OCI-M2 (cell line): ENCODE data around the gene ZNF385C.

Experiments used
- DNase-seq: peaks from one replicate; lab custom pipeline; 2025; ENCODE audit not compliant: unreplicated experiment; lab: John Stamatoyannopoulos, UW

The ZNF385C gene

DNA sequence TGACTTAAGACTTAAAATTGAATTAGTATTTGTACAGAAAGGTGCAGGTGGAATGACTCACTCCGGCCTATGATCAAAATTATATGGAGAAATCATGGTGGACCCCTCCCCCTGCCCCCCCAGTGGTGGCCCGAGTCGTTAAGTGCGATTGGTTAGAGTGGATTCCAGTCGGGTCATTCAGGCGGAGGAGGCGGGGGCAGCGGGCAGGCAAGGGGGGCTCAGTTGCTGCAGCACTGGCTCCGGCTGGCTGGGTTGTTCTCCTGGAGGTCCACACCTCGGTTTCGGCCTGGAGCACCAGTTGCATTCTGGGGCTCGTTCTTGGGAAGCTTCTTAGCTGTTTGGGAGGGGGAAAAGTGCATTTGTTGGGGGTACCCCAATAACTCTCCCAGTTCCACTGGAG, 27.3 kb upstream of the ZNF385C start:
- DNase-seq: no peak

DNA sequence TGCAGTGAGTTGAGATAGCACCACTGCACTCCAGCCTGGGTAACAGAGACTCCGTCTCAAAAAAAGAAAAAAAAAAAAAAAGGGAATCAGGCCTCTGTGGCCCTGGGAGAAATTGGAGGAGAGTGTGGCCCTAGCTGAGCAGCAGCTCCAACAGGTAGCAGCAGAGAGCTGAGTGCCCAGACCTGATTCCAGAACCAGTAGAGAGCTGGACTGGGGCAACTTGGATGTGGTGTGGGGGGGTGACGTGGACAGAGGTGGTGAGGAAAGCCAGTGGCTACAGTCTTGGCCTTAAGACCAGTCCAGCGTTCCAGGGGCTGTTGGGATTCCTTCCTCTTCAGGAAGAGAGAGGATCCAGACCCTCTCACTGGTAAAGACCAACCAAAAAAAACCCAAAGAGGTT, 26.0 kb upstream of the ZNF385C start:
- DNase-seq: no peak

DNA sequence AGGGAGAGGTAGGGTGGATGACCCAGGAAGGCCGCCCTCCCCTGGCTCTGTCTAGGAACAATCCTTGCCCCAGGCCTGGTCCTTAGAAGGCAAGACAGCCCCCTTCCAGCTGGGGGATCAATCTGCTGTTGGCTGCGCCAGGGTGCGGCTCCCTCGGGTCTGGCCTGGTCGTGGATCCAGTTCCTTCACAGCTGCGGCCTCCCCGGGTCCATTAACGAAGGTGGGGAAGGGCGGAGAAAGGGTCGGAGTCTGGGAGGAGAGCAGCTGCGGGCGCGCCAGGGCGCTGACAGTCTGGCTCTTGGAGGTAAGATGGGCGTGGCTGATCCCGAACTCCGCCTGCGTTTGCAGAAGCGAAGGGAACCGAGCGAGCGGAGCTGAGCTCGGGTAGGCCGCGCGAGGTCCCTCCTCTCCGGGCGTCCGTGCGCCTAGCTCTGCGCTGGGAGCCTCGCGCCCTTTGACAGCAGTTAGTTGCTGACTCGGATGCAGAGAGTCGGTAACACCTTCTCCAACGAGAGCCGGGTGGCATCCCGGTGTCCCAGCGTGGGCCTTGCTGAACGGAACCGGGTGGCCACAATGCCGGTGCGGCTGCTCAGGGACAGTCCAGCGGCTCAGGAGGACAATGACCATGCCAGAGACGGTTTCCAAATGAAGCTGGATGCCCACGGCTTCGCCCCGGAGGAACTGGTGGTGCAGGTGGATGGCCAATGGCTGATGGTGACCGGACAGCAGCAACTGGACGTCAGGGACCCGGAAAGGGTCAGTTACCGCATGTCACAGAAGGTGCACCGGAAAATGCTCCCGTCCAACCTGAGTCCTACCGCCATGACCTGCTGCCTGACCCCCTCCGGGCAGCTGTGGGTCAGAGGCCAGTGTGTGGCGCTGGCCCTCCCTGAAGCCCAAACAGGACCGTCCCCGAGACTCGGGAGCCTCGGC, 24.4 kb upstream of the ZNF385C start, which contains the start of gene HSPB9:
Gene HSPB9 (plus strand): TSS at position 434 of the 933 bp plus-strand sequence. CDS start 47 bp downstream, at position 481.
- DNase-seq: no peak

DNA sequence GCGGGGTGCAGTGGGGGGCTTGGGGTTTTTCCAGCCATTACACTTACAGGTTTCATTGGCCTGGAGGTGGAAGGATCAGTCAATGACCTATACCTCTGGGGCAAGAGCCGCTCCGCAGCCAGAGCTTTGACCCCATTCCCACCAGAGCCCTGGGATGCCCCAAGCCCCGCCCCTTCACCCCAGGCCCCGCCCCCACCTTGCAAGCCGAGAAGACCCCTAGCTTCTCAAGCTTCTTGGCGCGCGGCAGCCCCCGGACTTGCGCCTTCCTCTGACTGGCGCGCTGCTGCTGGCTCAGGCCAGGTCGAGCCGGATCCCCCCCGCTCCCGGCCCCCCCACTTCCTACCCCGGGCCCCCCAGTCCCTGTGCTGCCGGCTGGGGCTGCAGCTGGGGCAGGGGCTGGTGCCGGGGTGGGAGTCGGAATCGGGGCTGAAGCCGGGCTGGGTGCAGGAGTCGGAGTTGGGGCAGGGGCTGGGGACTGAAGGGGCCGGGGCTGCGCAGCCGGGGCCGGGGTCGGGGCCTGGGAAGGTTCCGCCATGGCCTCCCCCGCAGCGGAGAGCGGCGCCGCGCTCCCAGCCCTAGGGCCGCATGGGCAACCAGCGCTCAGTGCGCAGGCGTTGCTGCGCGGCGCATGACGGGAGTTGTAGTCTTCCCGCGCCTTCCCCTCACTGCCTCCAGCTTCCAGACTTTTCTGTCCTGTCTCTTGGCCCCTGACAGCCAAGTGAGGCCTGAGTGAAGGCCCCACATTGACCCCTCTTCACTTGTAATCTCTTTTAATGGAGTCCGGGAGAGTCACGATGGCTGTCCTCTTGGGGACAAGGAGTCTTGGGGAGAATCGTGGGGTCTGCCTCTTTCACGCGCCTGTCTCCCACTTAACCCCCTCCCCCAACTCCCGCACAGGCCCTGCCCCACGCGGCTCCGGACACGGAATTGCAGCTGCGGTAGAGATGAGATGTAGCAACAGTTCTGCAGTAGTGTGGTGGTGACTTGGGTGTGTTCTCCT, 22.8 kb upstream of the ZNF385C start, which contains the start of gene KAT2A:
Gene KAT2A (minus strand): TSS at position 598 of the 1,000 bp plus-strand sequence. CDS start 63 bp downstream, at position 535.
- peak; percentile 59 for DNase-seq

DNA sequence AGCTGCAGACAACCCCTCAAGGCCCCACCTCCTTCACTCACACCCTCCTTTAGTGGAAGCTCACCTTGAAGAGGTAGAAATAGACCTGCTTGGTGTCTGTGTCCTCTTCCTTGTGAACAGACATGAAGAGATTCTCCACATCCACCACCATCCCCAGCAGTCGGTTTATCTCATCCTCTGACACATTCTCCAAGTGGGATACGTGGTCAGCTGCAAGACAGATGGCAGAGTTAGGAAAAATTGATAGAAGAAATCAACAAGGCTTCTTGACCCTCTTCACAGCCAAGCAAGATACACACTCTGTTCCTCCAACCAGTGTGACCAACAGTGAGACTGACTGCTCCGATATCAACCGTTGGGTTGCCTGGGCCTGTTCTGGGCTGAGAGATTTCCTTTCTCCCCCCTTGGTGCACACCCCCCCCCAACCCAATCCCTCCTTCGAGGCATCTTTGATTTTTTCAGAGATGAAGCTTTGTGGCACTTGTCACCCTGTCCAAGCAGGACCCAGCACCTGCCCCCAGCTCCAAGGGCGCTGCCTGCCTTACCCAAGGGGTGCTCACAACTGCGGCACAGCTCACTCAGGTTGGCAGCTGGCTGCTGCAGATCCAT, 22.0 kb upstream of the ZNF385C start:
- no peak for DNase-seq

DNA sequence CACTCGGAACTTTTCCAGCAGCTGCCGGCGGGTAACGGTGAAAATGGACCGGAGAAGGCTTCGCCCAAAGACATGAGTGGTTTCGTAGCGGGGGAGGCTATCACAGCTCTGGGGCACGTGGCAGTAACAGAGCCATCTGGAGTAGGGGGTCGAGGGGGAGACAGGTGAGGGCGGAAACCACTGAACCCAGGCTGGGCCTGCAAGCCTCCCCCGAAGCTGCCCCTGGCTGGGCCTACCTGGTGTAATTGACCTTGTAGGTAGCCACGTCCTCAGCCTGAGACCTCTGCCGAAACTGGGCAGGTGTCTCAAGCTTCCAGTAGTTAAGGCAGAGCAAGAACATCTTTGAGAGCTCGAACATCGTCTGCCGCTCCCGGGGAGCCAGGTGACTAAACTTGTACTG, 21.0 kb upstream of the ZNF385C start:
- no peak for DNase-seq

DNA sequence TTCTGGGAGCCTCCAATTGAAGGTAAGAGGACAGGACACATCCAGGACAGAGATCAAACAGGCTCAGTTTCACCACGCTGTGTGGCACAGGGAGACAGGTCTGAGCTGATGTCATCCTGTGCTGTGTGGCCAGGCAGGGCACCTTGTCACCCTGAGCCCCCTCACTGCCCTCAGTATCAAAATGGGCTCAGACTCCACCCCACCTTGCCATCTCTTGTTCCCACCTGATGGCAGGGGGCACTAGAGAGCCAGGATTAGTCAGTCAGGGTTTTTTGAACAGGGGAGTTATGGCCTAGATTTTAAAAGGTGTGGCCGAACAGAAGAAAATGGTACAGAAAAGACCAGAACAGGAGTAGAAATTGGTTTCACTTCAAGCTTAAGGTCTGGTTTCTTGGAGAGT, 20.3 kb upstream of the ZNF385C start:
- DNase-seq: no peak

DNA sequence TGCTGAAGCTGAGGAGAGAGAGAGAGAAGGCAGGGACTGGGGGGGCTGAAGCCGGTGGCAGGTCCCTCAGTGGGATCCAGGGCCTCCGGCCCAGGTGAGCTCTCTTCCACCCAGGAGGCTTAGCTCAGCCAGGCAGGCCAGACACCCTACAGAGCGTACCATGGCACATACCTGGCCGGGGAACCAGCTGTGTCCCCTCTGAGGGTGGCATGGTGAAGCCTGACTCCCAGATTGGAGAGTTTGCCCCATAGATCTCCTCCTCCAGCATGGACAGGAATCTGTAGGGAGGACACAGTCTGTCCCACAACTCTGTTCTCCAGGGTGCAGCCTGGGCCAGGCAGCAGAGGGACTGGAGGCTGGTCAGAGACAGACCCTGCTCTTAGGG, 19.8 kb upstream of the ZNF385C start:
- DNase-seq: no peak

DNA sequence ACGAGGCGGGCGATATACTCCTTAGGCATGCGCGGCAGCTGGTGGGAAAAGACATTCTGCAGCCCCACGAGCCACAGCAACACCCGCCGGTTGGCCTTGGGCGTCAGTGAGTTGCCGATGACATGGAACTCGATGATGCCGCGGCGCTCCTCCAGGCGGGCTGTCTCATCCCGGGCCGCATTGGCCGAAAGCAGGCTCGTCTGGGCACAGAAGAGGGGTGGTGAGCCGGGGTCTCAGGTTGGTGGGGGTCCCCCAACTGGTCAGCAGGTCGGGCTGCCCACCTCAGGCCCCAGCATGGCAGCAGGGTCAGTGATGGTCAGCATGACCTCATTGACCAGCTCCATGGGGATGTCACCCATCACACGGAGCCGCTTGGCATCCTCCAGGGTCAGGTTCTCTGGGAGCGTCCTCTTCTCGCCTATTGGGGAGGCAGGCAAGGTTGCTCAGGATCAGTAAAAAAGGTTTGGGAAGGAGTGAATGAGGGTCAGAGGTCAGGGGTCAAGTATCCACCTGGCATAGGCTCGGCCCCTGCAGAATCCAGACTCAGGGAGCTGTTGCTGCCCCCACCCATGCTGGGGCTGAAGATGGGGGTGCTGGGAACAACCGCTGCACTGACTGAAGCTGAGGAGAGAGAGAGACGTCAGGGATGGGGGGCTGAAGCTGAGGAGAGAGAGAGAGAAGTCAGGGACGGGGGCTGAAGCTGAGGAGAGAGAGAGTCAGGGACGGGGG, 19.3 kb upstream of the ZNF385C start:
- DNase-seq: no peak

DNA sequence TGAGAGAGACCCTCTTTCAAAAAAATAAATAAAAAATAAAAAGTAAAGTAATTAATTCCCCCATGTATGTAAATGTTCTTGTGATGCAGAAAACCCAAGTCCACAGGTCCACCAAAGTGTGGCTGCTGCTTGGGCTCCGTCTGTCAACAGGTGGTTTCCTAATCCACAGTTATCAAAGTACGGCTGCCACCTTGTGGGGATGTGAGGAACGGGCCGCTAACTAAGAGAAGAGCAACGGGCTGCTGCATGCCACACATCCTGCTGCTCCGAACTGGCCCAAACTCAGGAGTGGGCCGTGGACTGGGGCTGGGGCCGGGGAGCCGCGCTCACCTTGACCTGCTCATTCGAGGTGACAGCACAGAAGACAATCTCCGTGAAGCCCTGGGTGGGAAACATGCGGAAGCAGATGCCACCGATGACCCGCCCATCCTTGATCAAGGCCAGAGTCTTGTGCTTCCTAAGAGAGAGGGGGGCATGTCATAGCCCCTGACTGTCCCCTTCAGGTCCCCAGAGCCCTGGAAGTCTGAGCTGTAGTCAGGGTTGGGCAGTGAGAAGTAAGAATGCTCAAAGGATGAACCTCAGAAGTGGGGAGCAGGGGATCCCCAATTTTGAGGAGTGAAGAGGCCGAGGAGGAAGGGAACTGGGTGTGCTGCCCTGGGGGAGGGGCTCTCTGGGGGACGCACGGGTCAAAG, 18.6 kb upstream of the ZNF385C start:
- DNase-seq: no peak

DNA sequence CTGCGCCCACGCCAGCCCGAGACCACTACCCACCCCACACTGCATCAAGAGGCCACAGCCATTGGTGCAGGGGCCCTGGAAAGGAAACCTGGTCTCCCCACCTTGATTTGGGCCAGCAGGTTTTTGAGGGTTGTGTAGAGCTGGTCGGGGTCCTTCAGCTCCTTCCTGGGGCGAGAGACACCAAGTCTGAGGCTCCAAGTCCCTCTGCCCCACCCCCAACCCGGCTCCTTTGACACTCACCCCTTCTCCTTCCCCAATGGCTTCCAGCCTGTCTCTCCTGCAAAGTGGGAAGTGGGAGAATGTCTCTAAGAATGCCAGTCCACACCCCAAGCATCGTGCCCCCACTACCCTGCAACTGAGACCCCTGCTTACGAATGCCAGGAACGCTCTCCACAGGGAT, 15.8 kb upstream of the ZNF385C start:
- DNase-seq: no peak

DNA sequence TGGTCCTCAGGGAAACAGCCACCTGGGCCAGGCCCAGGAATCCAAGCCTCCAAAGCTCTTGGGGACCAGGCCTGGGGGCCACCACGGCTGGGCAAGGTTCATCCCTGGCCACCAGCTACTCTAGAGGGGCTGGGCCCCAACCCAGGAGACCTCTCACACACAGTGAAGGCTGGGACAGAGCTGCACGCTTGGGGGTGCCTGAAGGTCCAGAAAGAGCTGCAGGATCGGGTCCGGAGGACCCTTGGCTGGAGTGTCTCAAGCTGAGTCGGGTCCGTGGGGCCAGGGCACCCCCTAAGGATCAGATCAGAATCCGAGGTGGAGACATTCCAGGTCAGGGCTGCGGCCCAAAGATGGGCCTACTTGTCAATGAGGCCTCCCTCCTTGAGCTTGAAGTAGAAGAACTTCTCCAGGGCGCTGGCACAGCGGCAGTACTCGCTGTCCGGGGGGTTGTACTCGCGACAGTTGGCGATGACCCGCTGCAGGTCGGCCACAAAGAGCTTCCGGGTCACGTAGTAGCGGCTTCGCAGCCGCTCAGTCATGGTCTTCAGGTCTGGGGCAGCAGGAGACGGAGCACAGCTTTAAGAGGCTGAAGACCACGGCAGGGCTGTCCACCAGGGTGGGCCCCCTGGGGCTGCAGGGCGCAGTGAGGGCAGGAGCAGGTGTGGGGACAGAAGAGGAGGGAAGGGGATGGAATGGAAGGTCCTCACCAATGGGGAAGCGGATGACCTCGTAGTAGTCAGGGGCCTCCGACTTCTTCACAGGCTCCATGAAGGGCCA, 15.2 kb upstream of the ZNF385C start:
- no peak for DNase-seq

DNA sequence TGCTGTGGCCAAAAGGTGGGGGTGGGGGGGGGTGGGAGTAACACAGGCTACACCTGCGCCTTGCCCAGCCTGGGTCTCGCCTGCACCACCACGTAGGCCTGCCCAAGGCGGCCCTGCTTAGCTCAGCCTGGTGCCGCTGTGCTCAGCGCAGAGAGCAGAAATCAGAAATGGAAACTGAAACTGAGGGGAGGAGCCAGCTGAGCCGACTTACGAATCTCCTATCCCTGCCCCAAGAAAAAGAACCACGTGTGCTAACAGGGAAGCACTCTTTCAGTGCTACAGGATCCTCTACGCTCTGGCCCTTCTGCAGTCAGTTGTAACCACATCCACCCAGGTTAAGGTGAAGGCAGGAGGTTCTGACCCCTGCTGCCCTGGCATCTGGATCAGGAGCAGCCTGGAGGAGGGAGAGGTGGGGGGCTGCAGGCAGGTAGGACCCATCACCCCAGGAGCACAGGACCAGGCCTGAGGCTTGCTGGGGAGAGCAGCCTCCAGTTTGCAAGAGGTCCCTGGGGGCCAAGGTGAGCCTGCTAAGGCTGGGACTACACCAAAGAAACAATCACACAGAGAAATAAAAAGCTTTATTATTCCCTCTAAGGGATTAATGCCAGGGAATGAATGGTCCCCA, 14.4 kb upstream of the ZNF385C start, which contains the start of gene DHX58:
Gene DHX58 (minus strand): TSS at position 163 of the 625 bp plus-strand sequence. CDS start 822 bp downstream, outside the sequence.
- no peak for DNase-seq

DNA sequence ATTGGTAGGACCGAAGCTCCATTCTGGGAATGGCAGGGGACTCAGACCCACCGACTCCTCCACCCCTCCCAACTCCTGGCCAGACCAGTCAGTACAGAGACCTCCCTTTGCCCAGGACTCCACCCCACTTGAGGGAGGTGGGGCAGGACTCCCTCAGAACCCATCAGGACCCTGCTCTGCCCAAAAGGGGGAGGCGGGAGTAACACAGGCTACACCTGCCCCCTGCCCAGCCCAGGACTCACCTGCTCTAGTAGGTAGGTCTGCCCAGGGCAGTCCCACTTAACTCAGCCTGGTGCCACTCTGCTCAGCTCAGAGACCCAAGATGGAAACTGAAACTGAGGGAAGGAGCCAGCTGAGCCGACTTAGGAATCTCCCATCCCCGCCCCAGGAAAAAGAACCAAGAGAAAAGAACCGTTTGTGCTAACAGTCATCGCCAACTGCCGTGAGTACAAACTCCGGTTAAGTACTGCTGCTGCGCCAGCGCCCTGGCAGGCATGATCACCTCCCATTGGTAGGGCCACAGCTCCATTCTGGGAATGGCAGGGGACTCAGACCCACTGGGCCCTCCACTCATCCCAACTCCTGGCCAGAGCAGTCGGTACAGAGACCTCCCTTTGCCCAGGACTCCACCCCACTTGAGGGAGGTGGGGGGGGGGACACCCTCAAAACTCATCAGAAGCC, 13.7 kb upstream of the ZNF385C start:
- no peak for DNase-seq

DNA sequence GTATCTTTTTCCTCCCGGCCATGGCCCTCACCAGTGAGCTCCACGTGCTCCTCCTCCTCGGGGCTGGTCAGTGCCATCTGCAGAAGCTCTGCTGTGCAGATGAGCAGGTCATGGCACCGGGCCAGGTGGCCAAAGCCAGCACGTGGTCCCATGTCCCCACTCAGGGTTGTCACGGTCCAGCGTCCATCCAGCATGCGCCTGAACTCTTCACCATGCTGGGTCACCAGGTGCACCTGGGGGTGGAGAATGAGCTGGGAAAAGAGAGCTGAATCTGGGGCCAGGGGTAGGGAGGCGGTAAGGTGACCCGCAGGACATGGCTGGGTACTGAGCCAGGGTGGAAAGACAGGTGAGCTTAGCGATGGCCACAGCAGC, 13.0 kb upstream of the ZNF385C start:
- DNase-seq: no peak

DNA sequence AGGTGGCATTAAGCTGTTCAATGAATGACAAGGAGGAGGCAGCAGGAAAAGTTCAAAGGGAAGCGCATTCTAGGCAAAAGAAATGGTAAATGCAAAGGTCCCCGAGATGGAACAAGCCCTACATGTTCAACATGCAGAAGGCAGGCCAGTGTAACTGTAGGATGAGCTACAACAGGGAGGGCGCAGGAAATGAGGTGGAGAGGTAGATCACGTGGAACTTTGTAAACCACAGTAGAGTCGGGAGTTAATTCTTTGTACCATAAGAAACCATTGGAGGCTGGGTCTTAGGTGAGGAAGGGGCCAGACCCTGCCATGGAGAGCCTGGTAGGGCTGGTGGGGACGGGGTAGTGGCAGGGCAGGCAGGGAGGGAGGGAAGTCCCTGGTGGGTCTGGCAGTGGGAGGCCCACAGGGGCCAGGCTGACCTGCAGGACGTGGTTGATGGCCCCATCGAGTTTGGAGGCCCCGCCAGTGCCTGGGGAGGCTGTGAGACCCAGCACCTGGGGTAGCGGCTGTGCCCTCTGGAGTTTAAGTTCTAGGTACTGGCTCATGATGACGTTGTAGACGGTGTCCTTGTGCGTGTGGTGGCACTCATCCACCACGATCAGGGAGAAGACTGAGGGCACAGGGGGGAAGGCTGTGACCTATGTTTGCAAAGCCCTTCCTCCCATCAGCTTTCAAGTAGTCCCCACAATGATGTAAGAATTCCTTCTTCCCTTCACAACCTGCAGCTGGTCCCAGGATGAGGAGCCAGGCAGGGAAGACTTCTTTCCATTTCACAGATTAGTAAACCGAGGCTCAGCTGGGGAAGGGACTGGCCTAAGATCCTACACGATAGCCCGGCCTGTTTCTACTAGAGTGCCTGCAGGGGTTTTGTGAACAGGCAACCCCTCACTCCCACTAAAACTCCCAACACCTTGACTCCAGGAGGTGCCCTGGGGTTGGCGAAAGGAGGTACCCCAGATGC, 12.3 kb upstream of the ZNF385C start:
- DNase-seq: no peak

DNA sequence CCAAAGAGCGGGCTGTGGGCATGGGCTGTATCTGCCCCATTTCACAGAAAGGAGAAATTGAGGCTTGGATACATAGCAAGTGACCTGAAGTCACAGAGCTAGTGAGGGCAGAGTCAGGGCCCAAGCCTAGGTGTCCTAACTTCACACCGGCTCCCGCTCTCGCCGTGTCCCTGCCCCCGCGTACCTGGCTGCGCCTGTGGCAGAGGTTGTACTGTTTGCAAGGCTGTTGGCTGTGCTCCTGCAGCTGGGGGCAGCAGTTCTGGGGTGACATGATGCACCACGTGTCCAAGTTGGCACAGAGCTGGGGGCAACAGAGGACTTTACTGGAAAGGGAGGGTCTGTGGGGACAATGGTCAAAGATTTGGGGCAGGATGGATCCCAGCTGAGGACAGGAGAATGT, 10.8 kb upstream of the ZNF385C start:
- DNase-seq: no peak
